GM19043 (cell line): ENCODE results near the gene FNBP1L.
"Not testable (repeated sequence)": the region's sequence is repeated elsewhere in the genome, so short reads cannot be mapped to it uniquely, and the experiment has no call there.

Experiments
- ATAC-seq: cut with Tn5 transposase; IDR thresholded peaks from one replicate; pipeline ENCODE4 v1.9.1; 2021; ENCODE audit warnings: low read depth; ENCODE audit not compliant: unreplicated experiment

FNBP1L gene

DNA sequence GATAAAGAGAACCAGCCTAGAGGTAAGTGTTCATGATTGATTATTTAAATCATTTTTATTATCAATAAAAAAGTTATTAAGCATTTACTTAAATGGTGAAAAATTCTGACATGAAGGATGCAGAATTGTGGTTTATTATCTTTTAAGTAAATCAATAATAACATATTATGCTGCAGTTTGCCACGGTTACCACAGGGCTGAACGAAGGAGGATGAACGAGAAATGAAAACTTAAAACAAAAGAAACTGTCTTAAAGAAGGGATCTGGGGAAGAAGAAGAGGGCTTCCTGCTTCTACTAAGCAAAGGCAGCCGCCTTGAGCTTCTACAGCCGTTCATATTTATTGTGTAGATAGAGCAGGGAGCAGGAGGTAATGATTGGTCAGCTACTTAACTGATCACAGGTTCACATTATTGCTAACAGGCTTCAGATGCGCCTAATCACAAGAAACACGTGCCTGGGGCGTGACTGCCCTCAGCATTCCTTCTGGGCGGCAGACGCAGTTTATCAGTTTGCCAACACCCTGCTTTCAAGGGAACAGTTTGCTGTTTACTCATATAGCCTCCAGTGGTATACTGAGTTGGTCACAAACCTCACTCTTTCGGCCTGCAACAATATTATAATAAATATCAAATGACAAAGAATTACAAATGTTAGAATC is 5.8 kb upstream of the FNBP1L start:
- ATAC-seq: no peak

DNA sequence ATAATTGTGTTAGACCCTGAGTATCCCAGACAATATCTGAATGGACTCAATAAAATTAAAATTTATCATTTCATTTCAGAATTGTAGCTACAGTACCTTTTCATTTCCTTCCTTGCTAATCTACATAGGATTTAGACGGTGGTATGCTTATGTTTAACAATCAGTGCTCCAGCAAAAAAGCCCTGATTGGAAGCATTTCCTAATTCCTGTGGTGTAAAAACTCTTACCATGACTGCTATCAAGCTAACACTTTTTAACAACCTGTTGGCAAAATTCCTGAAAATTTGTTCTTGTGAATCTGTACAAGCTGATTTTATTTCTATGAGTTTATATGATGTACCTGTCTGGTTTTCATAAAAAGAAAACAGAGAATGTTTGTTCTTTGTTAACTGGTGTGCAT is 5.2 kb upstream of the FNBP1L start:
- ATAC-seq: no peak

DNA sequence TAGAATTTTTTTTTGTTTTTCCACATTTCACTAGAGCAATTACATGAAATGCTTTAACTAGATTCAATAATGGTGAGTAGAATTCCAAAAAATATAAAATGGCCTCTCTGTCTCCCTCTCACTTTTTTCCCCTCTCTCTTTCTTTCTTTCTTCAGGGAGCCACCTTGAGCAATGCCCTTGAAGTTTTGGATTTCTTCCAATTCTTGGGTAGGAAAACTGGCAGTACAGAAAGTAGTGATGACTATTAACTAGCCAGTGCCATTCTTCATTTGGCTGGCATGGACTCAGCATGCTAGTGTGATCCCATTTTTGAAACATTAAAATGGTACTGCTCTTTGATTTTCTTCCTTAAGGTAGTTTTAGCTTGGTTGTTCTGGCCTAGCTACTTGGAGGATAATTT is 4.5 kb upstream of the FNBP1L start:
- no peak for ATAC-seq

DNA sequence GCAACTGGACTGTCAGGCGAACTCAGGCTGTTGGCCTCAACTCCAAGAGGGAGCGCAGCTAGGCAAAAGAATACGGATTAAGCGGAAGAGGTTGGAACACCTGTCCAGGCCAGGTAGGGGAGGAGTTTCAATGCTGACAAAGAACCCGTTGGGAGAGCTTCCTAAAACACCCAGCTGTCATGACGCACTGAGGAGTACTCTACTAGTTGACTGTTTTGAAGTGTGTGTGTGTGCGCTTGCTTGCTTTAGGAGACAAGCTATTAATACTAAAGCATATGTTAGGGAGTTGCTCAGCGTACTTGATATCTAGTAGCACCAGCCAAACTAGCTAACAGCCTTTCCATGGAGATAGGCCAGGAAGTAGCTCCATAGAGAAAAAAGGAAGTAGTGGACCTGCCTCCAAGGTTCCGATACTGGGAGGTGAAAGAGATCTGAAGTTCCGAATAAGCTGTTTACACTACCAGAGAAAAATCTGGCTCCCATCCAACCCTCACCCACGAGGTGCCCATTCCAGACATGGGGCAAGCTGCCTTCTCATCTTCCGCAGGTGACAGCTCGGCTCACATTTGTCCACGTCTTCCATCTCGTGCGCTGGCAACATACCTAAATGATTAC is 974 bp upstream of the FNBP1L start:
- no peak for ATAC-seq

DNA sequence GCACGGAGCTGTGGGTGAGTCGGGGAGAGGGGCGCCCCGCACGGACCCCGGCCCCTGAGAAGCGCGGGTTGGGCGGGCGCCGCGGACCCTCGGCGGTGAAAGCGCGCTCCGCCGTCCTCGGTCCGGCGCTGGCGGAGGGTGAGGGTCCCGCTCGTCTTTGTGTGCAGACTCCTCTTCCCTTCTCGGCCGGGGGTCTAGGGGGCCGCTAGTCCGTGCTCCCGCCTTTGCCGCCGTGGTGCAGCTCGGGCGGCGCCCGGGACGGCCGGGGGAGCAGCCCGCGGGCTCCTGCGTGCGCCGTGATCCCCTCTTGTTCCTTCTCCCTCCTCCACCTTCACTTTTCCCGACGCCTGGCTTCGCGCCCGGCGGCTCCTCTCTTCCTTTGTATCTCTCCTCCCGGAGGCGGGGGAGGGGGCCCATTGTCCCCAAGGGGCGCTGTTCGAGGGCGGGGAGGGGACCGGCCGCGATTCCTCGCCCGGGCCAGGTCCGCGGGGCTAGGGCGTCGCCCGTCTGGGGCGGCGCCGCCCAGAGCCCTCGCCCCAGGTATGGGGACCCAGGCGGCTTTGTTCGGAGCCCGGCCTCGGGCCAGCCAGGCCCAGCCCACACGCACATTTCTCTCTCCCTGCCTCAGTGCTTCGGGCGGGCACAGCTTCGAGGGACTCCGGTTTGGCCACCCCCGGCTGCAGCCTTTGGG is 519 bp downstream of the FNBP1L start:
- no peak for ATAC-seq

DNA sequence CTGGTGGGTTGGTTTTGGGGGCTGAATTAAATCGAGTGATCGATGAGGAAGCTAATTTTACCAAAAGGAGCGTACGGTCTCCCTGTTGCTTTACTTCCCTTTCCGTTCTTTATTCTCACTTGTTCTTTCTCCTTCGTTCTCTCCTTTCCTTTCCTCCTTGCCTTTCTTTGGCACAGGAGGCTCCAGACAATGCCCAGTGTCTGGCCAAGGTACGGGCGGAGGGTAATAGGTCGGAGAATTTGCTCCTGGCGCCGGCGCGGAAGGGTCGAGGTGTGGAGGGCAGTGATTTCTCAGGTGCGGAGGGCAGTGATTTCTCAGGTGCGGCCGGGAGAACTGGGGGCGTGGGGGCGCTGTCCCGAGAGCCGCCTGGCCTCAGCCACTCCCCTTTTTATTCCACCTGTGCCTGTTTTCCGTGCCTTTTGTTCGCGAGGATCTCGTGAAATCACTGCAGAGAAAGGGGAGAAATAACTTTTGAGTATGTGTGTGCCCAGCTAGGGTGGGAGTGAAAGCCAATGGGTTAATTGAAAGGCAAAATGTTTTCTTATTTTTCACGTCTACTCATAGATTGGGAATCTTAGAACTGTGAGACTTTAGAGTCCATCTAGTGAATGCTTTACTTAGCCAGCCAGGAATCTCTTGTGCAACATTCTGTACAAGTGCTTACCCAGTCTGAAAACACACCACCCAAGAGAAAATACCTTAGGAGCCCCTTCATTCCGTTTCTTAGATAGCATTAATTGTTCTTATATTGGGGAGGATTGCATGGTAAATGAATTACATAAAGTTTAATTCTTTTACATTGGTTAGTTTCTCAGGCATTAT is 1.3 kb downstream of the FNBP1L start:
- ATAC-seq: no peak

DNA sequence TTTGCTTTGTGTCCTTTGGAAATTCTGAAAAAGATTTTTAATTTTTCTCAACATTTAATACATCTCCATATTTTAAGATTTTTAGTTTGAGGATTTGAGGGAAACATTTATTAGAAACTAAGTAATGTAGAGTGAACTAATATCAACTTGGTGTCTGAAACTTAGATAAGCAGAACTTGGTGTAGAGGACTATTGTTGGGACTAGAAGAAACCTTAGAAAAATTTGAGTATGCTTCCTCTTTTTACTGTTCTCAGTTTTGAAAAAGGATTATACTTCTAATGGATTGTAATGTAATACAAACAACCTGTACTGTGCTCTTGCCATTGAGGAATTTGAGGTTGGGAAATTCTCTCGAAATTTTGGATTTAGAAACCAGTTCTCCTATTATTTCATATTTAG is 2.4 kb downstream of the FNBP1L start:
- ATAC-seq: no peak

DNA sequence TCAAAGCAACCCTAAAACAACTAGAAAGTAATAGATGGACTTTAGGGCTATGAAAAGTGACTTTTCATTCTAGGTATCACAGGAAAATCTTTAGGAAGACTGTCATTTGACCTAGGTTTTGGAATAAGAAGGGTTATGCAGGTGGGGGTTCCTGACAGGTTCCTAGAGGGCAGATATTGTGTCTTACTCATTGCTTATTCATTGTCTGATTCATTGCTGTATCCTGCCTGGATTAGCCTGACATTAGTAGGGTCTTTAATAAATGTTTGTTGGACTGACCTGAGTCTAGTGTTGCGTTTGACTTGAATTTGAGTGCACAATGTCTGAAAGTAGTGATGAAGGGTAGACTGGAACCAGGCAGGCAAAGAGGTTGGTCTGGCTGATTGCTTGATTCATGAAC is 6.0 kb downstream of the FNBP1L start:
- ATAC-seq: no peak

DNA sequence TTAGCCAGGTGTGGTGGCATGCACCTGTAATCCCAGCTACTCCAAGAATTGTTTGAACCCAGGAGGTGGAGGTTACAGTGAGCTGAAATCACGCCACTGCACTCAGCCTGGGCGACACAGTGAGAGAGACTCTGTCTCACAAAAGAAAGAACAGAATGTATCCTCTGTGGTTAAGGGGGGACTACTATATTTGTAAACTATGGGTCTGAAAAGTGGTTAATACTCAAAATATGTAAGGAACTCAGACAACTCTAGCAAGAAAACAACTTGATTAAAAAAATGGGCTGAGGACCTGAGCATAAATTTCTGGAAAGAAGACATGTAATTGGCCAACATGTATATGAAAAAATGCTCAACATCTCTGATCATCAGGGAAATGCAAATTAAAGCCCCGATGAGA is 11.2 kb downstream of the FNBP1L start:
- no peak for ATAC-seq

DNA sequence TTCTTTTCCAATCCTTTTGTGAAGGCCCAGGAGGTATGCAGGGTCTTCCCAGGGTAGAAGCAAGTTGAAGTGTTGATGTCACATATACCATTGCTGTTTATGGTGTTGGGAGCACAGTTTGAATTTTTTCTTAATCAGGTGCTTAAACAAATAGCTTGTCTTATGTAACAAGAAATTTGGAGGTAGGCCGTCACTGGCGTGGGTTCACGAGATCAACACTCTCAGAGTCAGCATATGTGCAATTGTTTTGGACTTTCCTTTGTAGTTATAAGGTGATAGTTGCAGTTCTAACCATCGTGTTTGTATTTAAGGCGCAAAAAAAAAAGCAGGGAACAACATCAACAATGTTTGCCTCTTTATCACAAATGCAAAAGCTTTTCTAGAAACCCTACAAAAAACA is 13.3 kb downstream of the FNBP1L start:
- ATAC-seq: no peak

DNA sequence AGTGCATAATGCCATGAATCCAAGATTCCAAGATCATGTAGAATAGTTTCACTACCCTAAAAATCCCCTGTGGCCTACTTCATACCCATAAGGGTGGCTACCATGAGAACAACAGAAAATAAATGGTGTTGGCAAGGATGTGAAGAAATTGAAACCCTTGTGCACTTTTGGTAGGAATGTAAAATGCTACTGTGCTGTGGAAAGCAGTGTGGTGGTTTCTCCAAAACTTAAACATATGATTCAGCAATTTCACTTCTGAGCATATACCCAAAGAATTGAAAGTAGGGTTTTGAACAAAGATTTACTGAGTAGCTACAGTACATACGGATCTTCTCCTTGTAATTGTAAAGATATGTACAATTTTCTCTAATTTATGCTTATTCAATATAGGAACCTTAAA is 16.0 kb downstream of the FNBP1L start:
- ATAC-seq: no peak

DNA sequence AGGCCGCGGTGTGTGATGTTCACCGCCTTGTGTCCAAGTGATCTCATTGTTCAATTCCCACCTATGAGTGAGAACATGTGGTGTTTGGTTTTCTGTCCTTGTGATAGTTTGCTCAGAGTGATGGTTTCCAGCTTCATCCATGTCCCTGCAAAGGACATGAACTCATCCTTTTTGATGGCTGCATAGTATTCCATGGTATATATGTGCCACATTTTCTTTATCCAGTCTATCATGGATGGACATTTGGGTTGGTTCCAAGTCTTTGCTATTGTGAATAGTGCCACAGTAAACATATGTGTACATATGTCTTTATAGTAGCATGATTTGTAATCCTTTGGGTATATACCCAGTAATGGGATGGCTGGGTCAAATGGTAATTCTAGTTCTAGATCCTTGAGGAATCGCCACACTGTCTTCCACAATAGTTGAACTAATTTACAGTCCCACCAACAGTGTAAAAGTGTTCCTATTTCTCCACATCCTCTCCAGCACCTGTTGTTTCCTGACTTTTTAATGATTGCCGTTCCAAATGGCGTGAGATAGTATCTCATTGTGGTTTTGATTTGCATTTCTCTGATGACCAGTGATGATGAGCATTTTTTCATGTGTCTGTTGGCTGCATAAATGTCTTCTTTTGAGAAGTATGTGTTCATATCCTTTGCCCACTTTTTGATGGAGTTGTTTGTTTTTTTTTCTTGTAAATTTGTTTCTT is 17.6 kb downstream of the FNBP1L start:
- not testable (repeated sequence) for ATAC-seq

DNA sequence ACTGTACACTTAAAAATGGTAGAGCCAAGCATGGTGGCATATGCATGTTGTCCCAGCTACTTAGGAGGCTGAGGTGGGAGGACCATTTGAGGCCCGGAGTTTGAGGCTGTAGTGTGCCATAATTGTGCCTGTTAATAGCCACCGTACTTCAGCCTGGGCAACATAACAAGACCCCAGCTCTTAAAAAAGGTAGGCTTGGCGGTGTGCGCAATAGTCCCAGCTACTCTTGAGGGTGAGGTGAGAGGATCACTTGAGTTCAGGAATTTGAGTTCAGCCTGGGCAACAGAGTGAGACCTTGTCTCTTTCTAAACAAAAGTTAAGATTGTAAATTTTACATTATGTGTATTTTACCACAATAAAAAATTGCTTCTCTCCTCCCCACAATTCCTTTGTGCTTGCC is 19.7 kb downstream of the FNBP1L start:
- ATAC-seq: no peak

DNA sequence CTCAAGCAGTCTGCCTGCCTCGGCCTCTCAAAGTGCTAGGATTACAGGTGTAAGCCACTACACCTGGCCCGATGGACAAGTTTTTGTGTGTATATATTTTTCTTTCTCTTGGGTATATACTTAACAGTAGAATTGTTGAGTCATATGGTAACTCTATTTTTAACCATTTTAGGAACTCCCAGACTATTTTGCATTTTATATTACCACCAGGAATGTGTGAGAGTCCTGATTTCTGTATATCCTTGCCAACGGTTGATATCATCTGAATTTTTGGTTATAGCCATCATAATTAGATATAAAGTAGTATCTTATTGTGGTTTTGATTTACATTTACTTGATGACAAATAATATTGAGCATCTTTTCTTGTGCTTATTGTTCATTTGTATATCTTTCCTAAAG is 20.7 kb downstream of the FNBP1L start:
- ATAC-seq: no peak

DNA sequence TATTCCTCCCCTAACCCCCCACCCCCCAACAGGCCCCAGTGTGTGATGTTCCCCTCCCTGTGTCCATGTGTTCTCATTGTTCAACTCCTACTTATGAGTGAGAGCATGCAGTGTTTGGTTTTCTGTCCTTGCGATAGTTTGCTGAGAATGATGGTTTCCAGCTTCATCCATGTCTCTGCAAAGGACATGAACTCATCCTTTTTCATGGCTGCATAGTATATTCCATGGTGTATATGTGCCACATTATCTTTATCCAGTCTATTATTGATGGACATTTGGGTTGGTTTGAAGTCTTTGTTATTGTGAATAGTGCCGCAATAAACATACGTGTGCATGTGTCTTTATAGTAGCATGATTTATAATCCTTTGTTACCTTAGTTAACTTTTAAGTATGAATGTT is 21.3 kb downstream of the FNBP1L start:
- ATAC-seq: not testable (repeated sequence)

DNA sequence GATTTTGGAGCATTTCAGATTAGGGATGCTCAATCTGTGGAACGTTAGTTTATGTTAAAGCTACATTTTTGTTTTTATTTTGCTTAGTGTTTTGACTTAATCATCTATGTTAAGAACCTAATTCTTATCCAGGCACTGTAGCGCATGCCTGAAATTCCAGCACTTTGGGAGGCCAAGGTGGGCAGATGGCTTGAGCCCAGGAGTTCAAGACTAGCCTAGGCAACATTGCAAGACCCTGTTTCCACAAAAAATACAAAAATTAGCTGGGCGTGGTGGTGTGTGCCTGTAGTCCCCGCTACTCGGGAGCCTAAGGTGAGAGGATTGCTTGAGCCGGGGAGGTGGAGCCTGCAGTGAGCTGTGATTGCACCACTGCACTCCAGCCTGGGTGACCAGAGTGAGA is 23.4 kb downstream of the FNBP1L start:
- ATAC-seq: no peak

DNA sequence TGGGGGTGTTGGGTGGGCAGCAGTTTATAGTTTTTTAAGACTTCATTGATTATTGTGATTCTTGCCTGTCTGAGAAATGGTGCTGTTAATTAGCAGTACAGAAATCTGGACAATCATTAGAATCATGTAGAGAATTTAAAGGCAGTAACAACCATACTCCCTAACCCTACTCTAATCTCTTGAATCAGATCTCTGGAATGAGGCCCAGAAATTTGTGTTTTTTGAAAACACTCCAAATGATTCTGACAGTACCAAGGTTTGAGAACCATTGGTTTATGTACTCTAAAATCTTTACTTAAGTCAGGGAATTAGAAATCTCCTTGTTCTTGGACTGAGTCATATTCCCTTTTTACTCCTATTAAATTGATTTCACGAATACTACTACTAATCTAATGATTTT is 24.0 kb downstream of the FNBP1L start:
- no peak for ATAC-seq

DNA sequence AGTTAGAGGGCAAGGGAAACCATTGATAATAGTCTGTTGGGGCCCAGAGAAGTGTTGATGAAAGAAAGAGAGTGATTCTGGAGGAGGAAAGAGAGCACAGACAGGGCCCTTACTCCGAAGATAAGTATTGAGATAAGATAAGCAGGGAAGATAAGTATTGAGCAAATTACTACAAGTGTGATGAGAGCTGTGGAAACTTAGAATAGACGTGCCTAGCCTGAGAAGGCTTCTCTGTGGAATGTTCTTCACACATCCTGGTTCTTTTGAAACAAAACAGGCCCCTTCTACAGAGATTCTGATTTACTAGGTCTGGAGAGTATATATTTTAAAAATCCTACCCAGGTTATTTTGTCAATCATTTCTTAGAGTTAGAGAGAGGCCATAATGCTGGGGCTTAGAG is 26.4 kb downstream of the FNBP1L start:
- ATAC-seq: no peak

DNA sequence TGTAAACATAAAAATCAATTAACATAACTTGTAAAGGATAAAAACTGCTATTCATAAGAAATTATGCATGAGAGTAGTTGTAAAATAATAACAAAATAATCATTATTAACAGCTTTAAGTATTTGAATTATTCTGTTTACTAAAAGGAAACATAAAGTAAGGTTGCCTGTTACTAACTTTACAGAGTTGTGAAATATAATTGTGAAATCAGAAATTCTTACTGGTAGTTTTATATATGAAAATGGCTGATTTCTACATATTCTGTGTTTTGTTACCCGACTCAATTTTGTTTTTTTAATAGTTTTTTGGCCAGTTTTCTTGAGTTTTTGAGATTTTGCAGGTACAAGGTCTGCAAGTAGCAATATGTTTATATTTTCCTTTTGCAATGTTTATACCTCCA is 27.8 kb downstream of the FNBP1L start:
- no peak for ATAC-seq

DNA sequence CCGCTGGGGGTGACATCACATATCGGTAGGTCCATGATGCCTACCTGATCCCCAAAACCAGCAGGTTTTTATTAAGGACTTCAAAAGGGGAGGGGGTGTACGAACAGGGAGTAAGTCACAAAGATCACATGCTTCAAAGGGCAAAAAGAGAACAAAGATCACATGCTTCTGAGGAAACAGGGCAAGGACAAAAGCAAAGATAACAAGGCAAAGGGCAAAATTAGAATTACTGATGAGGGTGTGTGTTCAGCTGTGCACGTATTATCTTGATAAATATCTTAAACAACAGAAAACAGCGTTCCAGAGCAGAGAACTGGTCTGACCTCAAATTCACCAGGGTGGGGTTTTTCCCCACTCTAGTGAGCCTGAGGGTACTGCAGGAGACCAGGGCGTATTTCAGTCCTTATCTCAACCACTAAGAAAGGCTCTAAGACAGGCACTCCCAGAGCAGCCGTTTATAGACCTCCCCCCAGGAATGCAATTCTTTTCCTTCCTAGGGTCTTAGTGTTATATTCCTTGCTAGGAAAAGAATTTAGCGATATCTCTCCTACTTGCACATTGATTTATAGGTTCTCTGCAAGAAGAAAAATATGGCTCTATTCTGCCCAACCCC is 31.3 kb downstream of the FNBP1L start:
- ATAC-seq: not testable (repeated sequence)
